Measurements from ENCODE around the gene SLC25A11. TPM values are rescaled to one million over a fixed set of nuclear protein-coding genes. Genes with fewer than 3 reads are reported as not detected.

Gene SLC25A11
- total RNA-seq, 1 donor from 2014 or later: 60.2 TPM

- Mint-ChIP-seq H3K36me3 (peaks cover 7% of the 10 kb centered on the region), H3K9me3 (no peaks in the 10 kb centered on the region), H3K4me1 (ENCODE audit: unreplicated experiment) (peaks cover 10% of the 10 kb centered on the region), H3K4me3 (peak within 1 kb of the TSS; percentile 85), H3K27me3 (peaks cover 9% of the 10 kb centered on the region), H3K27ac (peak within 1 kb of the TSS; percentile 98)
- no peak for DNase-seq (ENCODE audit: extremely low spot score, unreplicated experiment)
- TF ChIP-seq CTCF (conservative IDR thresholded peaks at IDR 0.05): peak; percentile 86
These were observed 36.6 kb downstream of the SLC25A11 start, which contains the start of gene CHRNE for GRCh38 chr17:4903051-4903818. TSS of gene CHRNE (minus strand) at chr17:4903098. CDS start at chr17:4903063, 35 bp downstream.

DNA sequence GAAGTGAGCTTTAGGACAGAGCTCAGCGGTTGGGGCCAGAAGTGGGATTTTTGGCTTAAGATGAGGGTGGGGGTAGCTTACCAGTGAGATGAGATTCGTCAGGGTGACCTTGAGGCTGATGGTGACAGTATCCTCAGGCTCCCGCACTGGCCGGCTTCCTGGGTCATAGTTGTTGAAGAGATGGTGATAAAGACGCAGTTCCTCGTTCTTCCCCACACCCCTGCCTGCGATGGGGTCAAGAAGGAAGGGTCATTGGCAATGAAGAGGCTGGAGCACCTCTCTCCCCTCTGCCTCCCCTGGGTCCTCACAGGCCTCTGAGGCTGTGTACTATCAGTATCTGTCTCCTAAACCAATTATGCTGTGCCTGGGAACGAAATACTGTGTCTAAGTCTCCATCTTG, 37.3 kb downstream of the SLC25A11 start:
- Mint-ChIP-seq H3K4me1 (ENCODE audit: unreplicated experiment) (peaks cover 10% of the 10 kb centered on the region), H3K27me3 (peaks cover 9% of the 10 kb centered on the region), H3K27ac (peak overlapping the region; percentile 98), H3K9me3 (no peaks in the 10 kb centered on the region), H3K36me3 (peaks cover 7% of the 10 kb centered on the region), H3K4me3 (peak overlapping the region; percentile 44)
- no peak for DNase-seq (ENCODE audit: extremely low spot score, unreplicated experiment)
- no peak for TF ChIP-seq CTCF (conservative IDR thresholded peaks at IDR 0.05)

DNA sequence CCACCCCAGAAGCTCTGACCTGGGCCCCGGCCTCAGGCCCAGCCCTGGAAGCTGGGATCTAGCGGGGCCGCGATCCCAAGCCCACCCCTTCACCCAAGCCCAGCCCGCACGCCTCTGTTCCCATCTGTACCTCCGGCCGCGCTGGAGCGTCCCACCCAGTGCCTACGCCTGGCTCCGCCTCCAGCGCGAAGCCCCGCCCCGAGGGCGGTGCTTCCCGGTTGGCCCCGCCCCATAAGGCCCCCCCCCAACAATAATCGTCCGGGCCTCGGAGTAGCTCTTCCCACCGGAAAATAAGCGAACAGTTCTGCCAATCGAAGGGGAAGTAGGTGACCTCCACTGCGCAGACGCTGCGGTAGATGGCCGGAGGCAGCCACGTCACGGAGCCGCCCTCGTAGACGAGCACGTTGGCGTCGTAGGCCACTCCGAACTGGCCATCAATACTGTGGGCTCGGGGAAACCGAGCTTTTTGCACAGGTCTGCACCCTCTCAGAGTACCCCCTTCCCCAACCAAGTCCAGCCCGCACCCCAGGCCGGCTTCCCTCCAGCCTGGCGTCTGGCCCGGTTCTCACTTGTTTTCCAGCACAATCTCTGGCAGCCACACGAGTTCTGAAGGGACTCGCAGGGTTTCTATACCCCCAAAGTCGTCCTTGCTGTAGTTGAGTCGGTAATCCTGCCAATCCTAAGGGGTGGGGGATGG, 38.0 kb downstream of the SLC25A11 start:
- H3K4me1 Mint-ChIP-seq (ENCODE audit: unreplicated experiment): peaks cover 10% of the 10 kb centered on the region
- peaks cover 7% of the 10 kb centered on the region for H3K36me3 Mint-ChIP-seq
- H3K4me3 Mint-ChIP-seq: peak overlapping the region; percentile 44
- peak overlapping the region; percentile 98 for H3K27ac Mint-ChIP-seq
- no peaks in the 10 kb centered on the region for H3K9me3 Mint-ChIP-seq
- no peak for TF ChIP-seq CTCF (conservative IDR thresholded peaks at IDR 0.05)
- DNase-seq (ENCODE audit: extremely low spot score, unreplicated experiment): no peak
- peaks cover 9% of the 10 kb centered on the region for H3K27me3 Mint-ChIP-seq

- peaks cover 7% of the 10 kb centered on the region for H3K36me3 Mint-ChIP-seq
- peaks cover 9% of the 10 kb centered on the region for H3K27me3 Mint-ChIP-seq
- H3K4me1 Mint-ChIP-seq (ENCODE audit: unreplicated experiment): peaks cover 10% of the 10 kb centered on the region
- H3K9me3 Mint-ChIP-seq: no peaks in the 10 kb centered on the region
- peak overlapping the region; percentile 23 for H3K27ac Mint-ChIP-seq
- no peak overlapping the region for H3K4me3 Mint-ChIP-seq
- no peak for TF ChIP-seq CTCF (conservative IDR thresholded peaks at IDR 0.05)
- DNase-seq (ENCODE audit: extremely low spot score, unreplicated experiment): no peak
These were observed 38.7 kb downstream of the SLC25A11 start for GRCh38 chr17:4901108-4901647.

GRCh38 chr17:4900231-4901107, 39.4 kb downstream of the SLC25A11 start:
- Mint-ChIP-seq H3K27me3 (peaks cover 9% of the 10 kb centered on the region), H3K4me3 (no peak overlapping the region), H3K9me3 (no peaks in the 10 kb centered on the region), H3K27ac (no peak overlapping the region), H3K4me1 (ENCODE audit: unreplicated experiment) (peaks cover 10% of the 10 kb centered on the region), H3K36me3 (peaks cover 7% of the 10 kb centered on the region)
- no peak for TF ChIP-seq CTCF (conservative IDR thresholded peaks at IDR 0.05)
- no peak for DNase-seq (ENCODE audit: extremely low spot score, unreplicated experiment)

Data from type B pancreatic cell (in vitro differentiated cells).